K562 (cell line): ENCODE results near the gene AIF1. TPM values are rescaled to one million over a fixed set of nuclear protein-coding genes. Genes with fewer than 3 reads are reported as not detected.

ENCODE experiments used
- CTBP1 ChIP-seq: fragments of 450-650 bp; IDR thresholded peaks from 2 replicates; pipeline ENCODE4 v1.6.1; 2016; ENCODE audit warnings: borderline replicate concordance
- EP300 ChIP-seq: IDR thresholded peaks from 2 replicates; pipeline ENCODE4 v1.6.1; 2012; ENCODE audit warnings: low read length, improper control_type of control experiment
- GABPB2 ChIP-seq: fragments of 250-450 bp; sonication (Bioruptor Pico); conservative IDR thresholded peaks from 2 replicates; pipeline ENCODE4 v1.5.1; 2021; ENCODE audit warnings: mild to moderate bottlenecking
- HDAC2 ChIP-seq: fragments of 450-650 bp; IDR thresholded peaks from 2 replicates; pipeline ENCODE4 v1.6.1; 2016; ENCODE audit warnings: mild to moderate bottlenecking
- MAFF ChIP-seq: IDR thresholded peaks from 2 replicates; pipeline ENCODE4 v1.6.1; 2012; ENCODE audit warnings: low read length, improper control_type of control experiment
- MCM2 ChIP-seq: fragments of 450-650 bp; IDR thresholded peaks from 2 replicates; pipeline ENCODE4 v1.6.1; 2017; ENCODE audit warnings: low read depth, mild to moderate bottlenecking
- MXI1 ChIP-seq: IDR thresholded peaks from 2 replicates; pipeline ENCODE4 v1.6.1; 2011; ENCODE audit warnings: low read depth, mild to moderate bottlenecking, improper control_type of control experiment, low read length
- NONO ChIP-seq, 2 experiments: fragments of 200-400 bp in 1 of 2; fragments of 450-650 bp in 1 of 2; formaldehyde crosslinking in 1 of 2; IDR thresholded peaks; 2 replicates each; pipeline ENCODE4 v1.6.1; 2017; ENCODE audit warnings: low read depth in 2 of 2, mild to moderate bottlenecking in 2 of 2, moderate library complexity in 2 of 2, low read length in 1 of 2
- PCBP2 ChIP-seq: fragments of 200-400 bp; formaldehyde crosslinking; IDR thresholded peaks from 2 replicates; pipeline ENCODE4 v1.6.1; 2018; ENCODE audit warnings: low read length, low read depth, mild to moderate bottlenecking, moderate library complexity; ENCODE audit not compliant: poor library complexity, severe bottlenecking
- RBFOX2 ChIP-seq: fragments of 200-400 bp; formaldehyde crosslinking; IDR thresholded peaks from 2 replicates; pipeline ENCODE4 v1.6.1; 2017; ENCODE audit warnings: low read depth, mild to moderate bottlenecking, low read length, moderate library complexity
- RFX5 ChIP-seq: IDR thresholded peaks from 2 replicates; pipeline ENCODE4 v1.6.1; 2011; ENCODE audit warnings: low read depth, mild to moderate bottlenecking, improper control_type of control experiment, low read length
- SMARCC2 ChIP-seq: fragments of 450-650 bp; IDR thresholded peaks from 2 replicates; pipeline ENCODE4 v1.6.1; 2017; ENCODE audit warnings: antibody characterized with exemption, moderate library complexity, mild to moderate bottlenecking, low read depth
- SNIP1 ChIP-seq: fragments of 450-650 bp; IDR thresholded peaks from 2 replicates; pipeline ENCODE4 v1.7.1; 2017; ENCODE audit warnings: low read depth, mild to moderate bottlenecking
- ZBED1 ChIP-seq: IDR thresholded peaks from 2 replicates; pipeline ENCODE4 v1.6.1; 2014
- ZNF146 ChIP-seq: IDR thresholded peaks from one replicate; pipeline ENCODE4 v1.6.1; 2018; ENCODE audit warnings: missing compliant biosample characterization; ENCODE audit not compliant: unreplicated experiment
- ZNF165 ChIP-seq: fragments of 250-450 bp; sonication (Bioruptor Pico); IDR thresholded peaks from 2 replicates; pipeline ENCODE4 v1.4.0; 2020; ENCODE audit warnings: borderline replicate concordance
- ZNF507 ChIP-seq: conservative IDR thresholded peaks from 2 replicates; pipeline ENCODE4 v1.6.1; 2017; ENCODE audit warnings: missing genetic modification characterization, missing compliant biosample characterization
- ZSCAN29 ChIP-seq: fragments of 450-650 bp; IDR thresholded peaks from 2 replicates; pipeline ENCODE4 v1.6.1; 2017
- polyA plus RNA-seq, 8 experiments: library from polyadenylated mRNA; depleted of rRNA in 4 of 8; stranded (reverse) in 5 of 8; unstranded in 3 of 8; fragments of >200 nt; fragmentation: Nextera tagmentation in 2 of 8; fragmentation: Illumina TruSeq in 1 of 8; extraction: Ambion mirVana in 2 of 8; extraction: Trizol in 1 of 8; gene quantifications; 2 replicates each; pipeline versions ENCODE4 v1.2.1 to v1.2.3, GENCODE V29; 2011 to 2014; ENCODE audit warnings: inconsistent platforms in 1 of 8, missing spikeins in 1 of 8
- total RNA-seq, 7 experiments: library from RNA; depleted of rRNA in 6 of 7; stranded (reverse); fragments of >200 nt in 6 of 7; fragmentation: Illumina TruSeq in 2 of 7; extraction: Trizol in 2 of 7; gene quantifications; 2 replicates each; pipeline versions ENCODE4 v1.2.1 to v1.2.3, GENCODE V29; 2011 to 2021; ENCODE audit warnings: low replicate concordance in 1 of 7
- TF ChIP-seq, protein P1 (sequence below): fragments of 450-650 bp; formaldehyde crosslinking; IDR thresholded peaks from 2 replicates; pipeline ENCODE4 v1.4.0; 2022; ENCODE audit warnings: missing genetic modification characterization
- TF ChIP-seq, protein P2 (sequence below): fragments of 250-450 bp; sonication (Bioruptor Pico); IDR thresholded peaks from 2 replicates; pipeline ENCODE4 v1.4.0; 2020; ENCODE audit warnings: mild to moderate bottlenecking, moderate library complexity
- TF ChIP-seq, protein P3 (sequence below): fragments of 250-450 bp; sonication (Bioruptor Pico); IDR thresholded peaks from 2 replicates; pipeline ENCODE4 v1.5.0; 2021; ENCODE audit warnings: mild to moderate bottlenecking, moderate library complexity
- TF ChIP-seq, protein P4 (sequence below): fragments of 450-650 bp; IDR thresholded peaks from 2 replicates; pipeline ENCODE4 v1.7.0; 2016; ENCODE audit warnings: borderline replicate concordance

The AIF1 gene
- total and polyA plus RNA-seq, 9 of the 15 experiments (the other 6 are each of a cell fraction or from before 2014, with no cell fraction given), result 9.4 to 33.4 (median 19.4) TPM

DNA sequence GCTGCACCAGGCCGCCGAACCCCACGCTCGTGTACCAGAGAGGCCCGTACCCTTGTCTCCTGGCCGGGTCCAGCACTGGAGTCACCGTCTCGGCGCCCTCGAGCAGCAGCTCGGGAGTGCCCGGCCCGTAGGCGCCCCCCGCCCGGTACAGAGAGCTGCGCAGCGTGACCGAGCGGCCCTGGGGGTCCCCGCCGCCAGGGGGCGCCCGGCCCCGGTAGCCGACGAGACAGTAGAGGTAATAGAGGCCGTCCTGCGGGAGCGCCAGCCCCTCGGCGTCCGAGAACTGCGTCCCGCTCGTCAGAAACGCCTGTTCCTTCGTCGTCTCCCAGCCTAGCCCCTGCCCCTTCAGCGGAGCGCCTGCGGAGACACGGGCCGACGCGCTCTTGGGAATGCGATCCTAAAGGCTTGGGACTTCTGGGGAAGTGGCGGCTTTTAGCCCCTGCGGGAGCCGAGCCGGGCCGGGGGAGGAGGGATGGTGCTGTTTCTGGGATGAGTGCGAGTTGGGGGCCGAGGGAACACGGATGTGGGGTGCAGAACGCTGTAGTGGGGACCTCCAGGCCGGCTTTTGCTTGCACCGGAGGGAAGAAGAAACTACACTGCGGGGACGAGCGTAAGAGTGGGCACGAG is 34.1 kb upstream of the AIF1 start (continued):
- TF ChIP-seq ZNF507 (tag) (no peak), EP300 (peak; percentile 37), RBFOX2 (peak; percentile 94), MXI1 (no peak), CTBP1 (peak; percentile 91), NONO (IDR thresholded peaks at IDR 0.05; ENCODE audit: low read depth in 2 of 2, low read length in 1 of 2) (peak in 1 of 2 experiments; percentile 62; a peak in 1 of 4 replicates), ZSCAN29 (0 out of 2 replicates have a peak, but pooled peaks have one; percentile 34), PCBP2 (no peak), SNIP1 (no peak; the same call in 1 of the 2 replicates), GABPB2 (CRISPR knock-in tag) (no peak), ZNF165 (CRISPR knock-in tag) (no peak), MAFF (no peak), SMARCC2 (peak; percentile 41; the same call in 1 of the 2 replicates), HDAC2 (peak; percentile 80), RFX5 (no peak), MCM2 (no peak), ZNF146 (no peak), ZBED1 (no peak; the same call in 1 of the 2 replicates)
- TF ChIP-seq, protein P1, sequence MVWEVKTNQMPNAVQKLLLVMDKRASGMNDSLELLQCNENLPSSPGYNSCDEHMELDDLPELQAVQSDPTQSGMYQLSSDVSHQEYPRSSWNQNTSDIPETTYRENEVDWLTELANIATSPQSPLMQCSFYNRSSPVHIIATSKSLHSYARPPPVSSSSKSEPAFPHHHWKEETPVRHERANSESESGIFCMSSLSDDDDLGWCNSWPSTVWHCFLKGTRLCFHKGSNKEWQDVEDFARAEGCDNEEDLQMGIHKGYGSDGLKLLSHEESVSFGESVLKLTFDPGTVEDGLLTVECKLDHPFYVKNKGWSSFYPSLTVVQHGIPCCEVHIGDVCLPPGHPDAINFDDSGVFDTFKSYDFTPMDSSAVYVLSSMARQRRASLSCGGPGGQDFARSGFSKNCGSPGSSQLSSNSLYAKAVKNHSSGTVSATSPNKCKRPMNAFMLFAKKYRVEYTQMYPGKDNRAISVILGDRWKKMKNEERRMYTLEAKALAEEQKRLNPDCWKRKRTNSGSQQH (CRISPR knock-in tag), result no peak
- TF ChIP-seq, protein P2, sequence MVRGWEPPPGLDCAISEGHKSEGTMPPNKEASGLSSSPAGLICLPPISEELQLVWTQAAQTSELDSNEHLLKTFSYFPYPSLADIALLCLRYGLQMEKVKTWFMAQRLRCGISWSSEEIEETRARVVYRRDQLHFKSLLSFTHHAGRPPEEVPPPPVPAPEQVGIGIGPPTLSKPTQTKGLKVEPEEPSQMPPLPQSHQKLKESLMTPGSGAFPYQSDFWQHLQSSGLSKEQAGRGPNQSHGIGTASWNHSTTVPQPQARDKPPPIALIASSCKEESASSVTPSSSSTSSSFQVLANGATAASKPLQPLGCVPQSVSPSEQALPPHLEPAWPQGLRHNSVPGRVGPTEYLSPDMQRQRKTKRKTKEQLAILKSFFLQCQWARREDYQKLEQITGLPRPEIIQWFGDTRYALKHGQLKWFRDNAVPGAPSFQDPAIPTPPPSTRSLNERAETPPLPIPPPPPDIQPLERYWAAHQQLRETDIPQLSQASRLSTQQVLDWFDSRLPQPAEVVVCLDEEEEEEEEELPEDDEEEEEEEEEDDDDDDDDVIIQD (CRISPR knock-in tag), result no peak
- TF ChIP-seq, protein P3, sequence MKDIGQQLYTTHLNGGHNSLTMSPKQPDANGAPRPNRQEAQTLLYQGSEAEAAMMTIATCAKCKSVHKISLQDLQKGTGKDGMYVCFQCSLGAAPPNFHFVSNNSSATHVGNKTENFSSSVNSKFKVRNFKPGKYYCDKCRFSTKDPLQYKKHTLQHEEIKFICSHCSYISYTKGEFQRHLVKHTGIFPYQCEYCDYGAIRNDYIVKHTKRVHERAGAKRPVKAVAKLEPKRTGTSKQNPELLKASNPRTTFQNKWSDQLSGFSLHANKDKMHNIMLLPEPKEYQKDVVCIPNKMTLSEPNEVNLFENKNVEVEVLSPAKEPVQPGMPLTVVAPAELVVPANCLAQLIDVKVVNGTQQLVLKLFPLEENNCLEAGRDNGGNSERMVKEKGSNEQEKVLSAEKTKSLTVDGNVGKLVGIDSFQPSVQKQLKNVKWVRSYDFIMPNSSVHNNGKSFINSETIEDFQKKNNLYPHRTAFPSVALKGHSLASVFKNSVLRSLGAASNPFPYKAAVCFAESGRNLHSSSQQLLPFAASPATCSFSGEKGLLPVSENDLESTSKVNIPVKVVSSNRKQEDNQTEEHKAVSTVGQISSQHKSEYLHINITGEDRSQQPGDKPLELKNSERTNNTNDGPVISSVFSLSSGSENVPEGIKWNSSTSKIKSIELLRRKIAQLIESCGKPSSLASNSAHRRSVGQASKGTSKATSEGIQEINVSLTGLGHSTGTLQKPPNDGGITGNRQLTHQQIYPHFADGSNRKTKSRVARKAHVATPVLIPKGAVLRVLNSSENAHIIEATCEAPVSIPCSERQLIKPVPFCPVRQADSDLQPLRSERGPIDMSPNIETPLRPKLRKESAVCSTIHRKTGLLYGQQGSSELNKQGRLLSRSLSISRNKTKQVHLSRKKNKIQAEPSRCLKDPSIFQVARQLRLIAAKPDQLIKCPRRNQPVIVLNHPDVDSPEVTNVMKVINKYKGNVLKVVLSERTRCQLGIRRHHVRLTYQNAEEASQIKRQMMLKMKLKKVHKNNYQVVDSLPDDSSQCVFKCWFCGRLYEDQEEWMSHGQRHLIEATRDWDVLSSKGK (CRISPR knock-in tag), result no peak; the same call in 1 of the 2 replicates
- TF ChIP-seq, protein P4, sequence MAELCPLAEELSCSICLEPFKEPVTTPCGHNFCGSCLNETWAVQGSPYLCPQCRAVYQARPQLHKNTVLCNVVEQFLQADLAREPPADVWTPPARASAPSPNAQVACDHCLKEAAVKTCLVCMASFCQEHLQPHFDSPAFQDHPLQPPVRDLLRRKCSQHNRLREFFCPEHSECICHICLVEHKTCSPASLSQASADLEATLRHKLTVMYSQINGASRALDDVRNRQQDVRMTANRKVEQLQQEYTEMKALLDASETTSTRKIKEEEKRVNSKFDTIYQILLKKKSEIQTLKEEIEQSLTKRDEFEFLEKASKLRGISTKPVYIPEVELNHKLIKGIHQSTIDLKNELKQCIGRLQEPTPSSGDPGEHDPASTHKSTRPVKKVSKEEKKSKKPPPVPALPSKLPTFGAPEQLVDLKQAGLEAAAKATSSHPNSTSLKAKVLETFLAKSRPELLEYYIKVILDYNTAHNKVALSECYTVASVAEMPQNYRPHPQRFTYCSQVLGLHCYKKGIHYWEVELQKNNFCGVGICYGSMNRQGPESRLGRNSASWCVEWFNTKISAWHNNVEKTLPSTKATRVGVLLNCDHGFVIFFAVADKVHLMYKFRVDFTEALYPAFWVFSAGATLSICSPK, result no peak
